GM12891 (cell line): ENCODE data around the gene PROX1.

Experiments used
- POLR2A ChIP-seq: IDR thresholded peaks from 2 replicates; pipeline ENCODE4 v1.6.1; 2011; ENCODE audit warnings: low read depth, low read length, control low read depth
- POLR2AphosphoS5 ChIP-seq: IDR thresholded peaks from 2 replicates; pipeline ENCODE4 v1.6.1; 2011; ENCODE audit warnings: low read depth, low read length, control low read depth
- POU2F2 ChIP-seq: IDR thresholded peaks from 2 replicates; pipeline ENCODE4 v1.6.1; 2011; ENCODE audit warnings: low read depth, mild to moderate bottlenecking, control low read depth, low read length, moderate library complexity

DNA sequence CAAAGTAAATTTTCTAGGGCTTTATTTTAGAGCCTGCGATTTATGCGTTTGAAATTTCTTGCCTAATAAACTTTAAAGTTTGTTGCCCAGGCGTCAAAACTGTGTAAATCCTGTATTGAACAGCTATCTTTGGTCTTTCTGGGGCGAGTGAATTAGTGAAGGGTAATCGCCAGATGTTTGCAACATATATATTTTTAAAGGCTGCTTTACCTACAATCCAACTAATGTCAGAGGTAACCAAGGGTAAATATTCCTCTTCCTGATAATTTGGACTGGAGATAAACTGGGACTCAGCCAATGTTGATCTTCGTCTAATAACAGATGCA is 885 bp upstream of the PROX1 start:
- no peak for TF ChIP-seq POLR2A
- TF ChIP-seq POLR2AphosphoS5 = no peak
- no peak for TF ChIP-seq POU2F2
